Activated CD4-positive, alpha-beta T cell treated with anti-CD3 and anti-CD28 coated beads for 1 hour (primary cell): ENCODE data around the gene DGKQ.

Source experiments
- DNase-seq: peaks from one replicate; pipeline ENCODE4 v3.0.0-alpha.2; 2020

DGKQ gene

GRCh38 chr4:995311-996026 is 22.1 kb upstream of the DGKQ start:
- DNase-seq = no peak

- no peak for DNase-seq
Observed at GRCh38 chr4:993111-994029, 20.0 kb upstream of the DGKQ start, which contains the start of gene SLC26A1. SLC26A1 (minus strand) TSS chr4:993404; CDS start chr4:991703, 1,701 bp downstream.

GRCh38 chr4:992297-993110 is 19.1 kb upstream of the DGKQ start:
- DNase-seq = no peak

GRCh38 chr4:991451-992296 is 18.3 kb upstream of the DGKQ start:
- no peak for DNase-seq

GRCh38 chr4:990746-991367 is 17.5 kb upstream of the DGKQ start:
- no peak for DNase-seq

- DNase-seq = no peak
Observed at GRCh38 chr4:989722-990471, 16.5 kb upstream of the DGKQ start.

GRCh38 chr4:988726-989721 is 15.7 kb upstream of the DGKQ start:
- DNase-seq = no peak

GRCh38 chr4:987624-988513 is 14.5 kb upstream of the DGKQ start:
- no peak for DNase-seq

- DNase-seq = peak; percentile 79
Observed at GRCh38 chr4:986879-987623, 13.7 kb upstream of the DGKQ start, which contains the start of gene IDUA. IDUA (plus strand) TSS chr4:987044; CDS start chr4:987085, 41 bp downstream.

GRCh38 chr4:986428-986878 is 13.1 kb upstream of the DGKQ start:
- no peak for DNase-seq

- peak; percentile 61 for DNase-seq
Observed at GRCh38 chr4:985123-985830, 11.9 kb upstream of the DGKQ start.

GRCh38 chr4:984336-985054 is 11.1 kb upstream of the DGKQ start:
- no peak for DNase-seq

- DNase-seq = no peak
Observed at GRCh38 chr4:982814-983213, 9.4 kb upstream of the DGKQ start.

GRCh38 chr4:982291-982690 is 8.9 kb upstream of the DGKQ start:
- no peak for DNase-seq

GRCh38 chr4:978957-979701 is 5.8 kb upstream of the DGKQ start:
- DNase-seq = no peak
